Cerebellar nuclear complex (tissue), 1 donor: ENCODE results near the gene KIRREL3.

Experiments used
- DNase-seq, 2 experiments: peaks; one replicate each; lab custom pipeline; 2025; lab: John Stamatoyannopoulos, UW

The KIRREL3 gene

GRCh38 chr11:127000291-127000968 lies at the start of gene KIRREL3:
KIRREL3 (minus strand) TSS chr11:127000770.
- DNase-seq = no peak

- DNase-seq = no peak
These were observed 49.6 kb upstream of the KIRREL3 start for GRCh38 chr11:127050186-127050585.

GRCh38 chr11:127049486-127049885 lies 48.9 kb upstream of the KIRREL3 start:
- DNase-seq = no peak

GRCh38 chr11:127044535-127044934 lies 44.0 kb upstream of the KIRREL3 start:
- DNase-seq = no peak

- DNase-seq = no peak
These were observed 41.9 kb upstream of the KIRREL3 start for GRCh38 chr11:127042445-127042844.

- no peak for DNase-seq
These were observed 39.0 kb upstream of the KIRREL3 start for GRCh38 chr11:127039591-127039990.

- no peak for DNase-seq
These were observed 37.0 kb upstream of the KIRREL3 start for GRCh38 chr11:127037596-127037995.

- DNase-seq = no peak
These were observed 36.4 kb upstream of the KIRREL3 start for GRCh38 chr11:127037001-127037400.

- DNase-seq = no peak
These were observed 35.3 kb upstream of the KIRREL3 start for GRCh38 chr11:127035824-127036223.

- DNase-seq = no peak
These were observed 34.4 kb upstream of the KIRREL3 start for GRCh38 chr11:127034973-127035372.

GRCh38 chr11:127028648-127029047 lies 28.1 kb upstream of the KIRREL3 start:
- no peak for DNase-seq

GRCh38 chr11:127027789-127028188 lies 27.2 kb upstream of the KIRREL3 start:
- no peak for DNase-seq

GRCh38 chr11:127027000-127027399 lies 26.4 kb upstream of the KIRREL3 start:
- no peak for DNase-seq

GRCh38 chr11:127023991-127024390 lies 23.4 kb upstream of the KIRREL3 start:
- DNase-seq = no peak

- DNase-seq = no peak
These were observed 18.2 kb upstream of the KIRREL3 start for GRCh38 chr11:127018683-127019279.

- DNase-seq = no peak
These were observed 16.9 kb upstream of the KIRREL3 start for GRCh38 chr11:127017482-127017881.

GRCh38 chr11:127013550-127013949 lies 13.0 kb upstream of the KIRREL3 start:
- DNase-seq = no peak

- no peak for DNase-seq
These were observed 5.7 kb upstream of the KIRREL3 start for GRCh38 chr11:127006311-127006710.

- no peak for DNase-seq
These were observed 2.9 kb upstream of the KIRREL3 start for GRCh38 chr11:127003260-127003981.

GRCh38 chr11:127002669-127003259 lies 2.2 kb upstream of the KIRREL3 start:
- DNase-seq = no peak

GRCh38 chr11:127000981-127001380 lies 411 bp upstream of the KIRREL3 start:
- DNase-seq = no peak

GRCh38 chr11:126999366-126999765 lies 1.2 kb downstream of the KIRREL3 start:
- DNase-seq = peak in 1 of 2 experiments; percentile 36

GRCh38 chr11:126997641-126998040 lies 2.9 kb downstream of the KIRREL3 start:
- peak in 1 of 2 experiments; percentile 23 for DNase-seq
